K562 (cell line): Measurements from ENCODE around the gene GALNT9.

ENCODE experiments used
- ATF4 ChIP-seq: fragments of 450-650 bp; formaldehyde crosslinking; IDR thresholded peaks from 2 replicates; pipeline ENCODE4 v1.4.0; 2022; ENCODE audit warnings: mild to moderate bottlenecking, moderate library complexity
- BCLAF1 ChIP-seq, 2 experiments: fragments of 450-650 bp in 1 of 2; IDR thresholded peaks; 2 replicates each; pipeline ENCODE4 v1.6.1; 2011 to 2017; ENCODE audit warnings: low read depth in 2 of 2, antibody characterized with exemption in 1 of 2, borderline replicate concordance in 1 of 2, low read length in 1 of 2, mild to moderate bottlenecking in 1 of 2, mixed read lengths in 1 of 2; ENCODE audit not compliant: control insufficient read depth in 1 of 2
- CREB3 ChIP-seq: fragments of 450-650 bp; conservative IDR thresholded peaks from 2 replicates; pipeline ENCODE4 v1.6.1; 2016; ENCODE audit warnings: missing genetic modification characterization, low read depth, mild to moderate bottlenecking, missing compliant biosample characterization, moderate library complexity
- GTF2B ChIP-seq: IDR thresholded peaks from 2 replicates; pipeline ENCODE4 v1.6.1; 2011; ENCODE audit not compliant: insufficient read length; ENCODE audit errors: extremely low read depth
- MTA2 ChIP-seq: fragments of 450-650 bp; IDR thresholded peaks from 2 replicates; pipeline ENCODE4 v1.6.1; 2016; ENCODE audit warnings: low read depth
- NFE2L1 ChIP-seq: fragments of 450-650 bp; IDR thresholded peaks from 2 replicates; pipeline ENCODE4 v1.6.1; 2016; ENCODE audit warnings: missing genetic modification characterization, low read depth, mild to moderate bottlenecking, missing compliant biosample characterization, moderate library complexity, borderline replicate concordance
- PATZ1 ChIP-seq: fragments of 250-450 bp; sonication (Bioruptor Pico); IDR thresholded peaks from 2 replicates; pipeline ENCODE4 v1.5.0; 2020; ENCODE audit warnings: mild to moderate bottlenecking, borderline replicate concordance
- SRSF1 ChIP-seq: fragments of 200-400 bp; formaldehyde crosslinking; IDR thresholded peaks from 2 replicates; pipeline ENCODE4 v1.6.1; 2017; ENCODE audit warnings: mild to moderate bottlenecking, low read depth, low read length, moderate library complexity
- ZHX1 ChIP-seq: fragments of 150-350 bp; conservative IDR thresholded peaks from 2 replicates; pipeline ENCODE4 v1.6.1; 2014; ENCODE audit warnings: low read length
- ZNF253 ChIP-seq: fragments of 250-450 bp; sonication (Bioruptor Pico); conservative IDR thresholded peaks from 2 replicates; pipeline ENCODE4 v1.6.1; 2021; ENCODE audit warnings: mild to moderate bottlenecking
- ZNF830 ChIP-seq: fragments of 250-450 bp; sonication (Bioruptor Pico); IDR thresholded peaks from 2 replicates; pipeline ENCODE4 v1.5.0; 2021; ENCODE audit warnings: mild to moderate bottlenecking

- TF ChIP-seq BCLAF1 (IDR thresholded peaks at IDR 0.05; ENCODE audit: borderline replicate concordance in 1 of 2, control insufficient read depth in 1 of 2, low read depth in 2 of 2, low read length in 1 of 2) (no peak), ZHX1 (no peak), ZNF253 (CRISPR knock-in tag) (no peak), ZNF830 (no peak), ATF4 (CRISPR knock-in tag) (no peak), SRSF1 (no peak), GTF2B (no peak), MTA2 (no peak), CREB3 (no peak), NFE2L1 (tag) (no peak), PATZ1 (no peak)
Observed at GRCh38 chr12:132180648-132181546, 148.5 kb downstream of the GALNT9 start.
